HCT116 (cell line): Measurements from ENCODE around the gene KCTD10. TPM values are rescaled to one million over a fixed set of nuclear protein-coding genes. Genes with fewer than 3 reads are reported as not detected.

Source experiments
- ATAC-seq: fragments of 200-7000 bp; cut with Tn5 transposase; 2 replicates; pipeline ENCODE4 v1.9.1; 2020; ENCODE audit warnings: mild to moderate bottlenecking, moderate library complexity
- BruUV-seq: library from RNA; stranded (reverse); fragments of 400-500 nt; replicated peaks from 2 replicates; lab custom pipeline; 2021; lab: Mats Ljungman, UMichigan
- CTCF ChIA-PET: fragments of 300-600 bp; sonication (Branson Sonifier 250); formaldehyde crosslinking; loops from one replicate; lab custom pipeline; 2021; ENCODE audit warnings: antibody characterized with exemption; lab: Charles Lee
- POLR2A ChIA-PET: fragments of 300-600, 350-600 bp; sonication (Branson Sonifier 250); formaldehyde crosslinking; loops from one replicate; lab custom pipeline; 2021; ENCODE audit warnings: antibody characterized with exemption; lab: Charles Lee
- RAD21 ChIA-PET, 2 experiments: fragments of 300-600 bp; sonication (Branson Sonifier 250); formaldehyde crosslinking; loops; one replicate each; lab custom pipeline; 2023; ENCODE audit warnings: low total read pairs in 2 of 2; ENCODE audit not compliant: uncharacterized antibody in 2 of 2, unreplicated experiment in 2 of 2, low non-redundant PET in 1 of 2; lab: Charles Lee
- DNase-seq: peaks from one replicate; pipeline ENCODE4 v3.0.0-alpha.2; 2010; ENCODE audit warnings: low read depth, low spot score
- H2AFZ ChIP-seq: fragments of 200-600 bp; shearing (Covaris generic), sonication (generic); 2 replicates; pipeline ENCODE4 v1.6.1; 2017; ENCODE audit warnings: low read depth, mixed run types, mixed read lengths, antibody characterized with exemption, low read length; ENCODE audit not compliant: poor library complexity, severe bottlenecking
- H3K27ac ChIP-seq: 2 replicates; pipeline ENCODE4 v1.5.1; 2012; ENCODE audit warnings: low read depth, low read length
- H3K27me3 ChIP-seq: fragments of 200-600 bp; sonication (generic); 2 replicates; pipeline ENCODE4 v1.6.1; 2016; ENCODE audit warnings: mixed run types, low read length, mixed read lengths; ENCODE audit not compliant: insufficient read depth
- H3K36me3 ChIP-seq, 2 experiments: fragments of 200-500 bp in 1 of 2; fragments of 200-600 bp in 1 of 2; sonication (Bioruptor generic) in 1 of 2; sonication (generic) in 1 of 2; 2 replicates each; pipeline versions ENCODE4 v1.5.1 to v1.6.1; 2014 to 2016; ENCODE audit warnings: low read length in 2 of 2, inconsistent platforms in 1 of 2, mixed read lengths in 1 of 2, mixed run types in 1 of 2; ENCODE audit not compliant: insufficient read depth in 2 of 2, control insufficient read depth in 1 of 2
- H3K4me1 ChIP-seq, 2 experiments: fragments of 200-600 bp in 1 of 2; sonication (generic) in 1 of 2; 2 replicates each; pipeline versions ENCODE4 v1.5.1 to v1.6.1; 2012 to 2017; ENCODE audit warnings: low read length in 2 of 2, inconsistent platforms in 1 of 2, mild to moderate bottlenecking in 1 of 2, mixed read lengths in 1 of 2, mixed run types in 1 of 2, moderate library complexity in 1 of 2; ENCODE audit not compliant: insufficient read depth in 2 of 2, control insufficient read depth in 1 of 2
- H3K4me2 ChIP-seq: fragments of 200-600 bp; sonication (generic); 2 replicates; pipeline ENCODE4 v1.6.1; 2017; ENCODE audit warnings: mixed run types, low read length, mixed read lengths
- H3K4me3 ChIP-seq, 2 experiments: fragments of 200-600 bp in 1 of 2; sonication (generic) in 1 of 2; replicated peaks in 1 of 2; 2 replicates each; pipeline ENCODE4 v1.5.1; 2011 to 2016; ENCODE audit warnings: low read length in 2 of 2, control low read depth in 1 of 2, low read depth in 1 of 2, mild to moderate bottlenecking in 1 of 2, mixed read lengths in 1 of 2, mixed run types in 1 of 2
- H3K79me2 ChIP-seq: fragments of 200-600 bp; sonication (generic); 2 replicates; pipeline ENCODE4 v1.6.1; 2017; ENCODE audit warnings: mild to moderate bottlenecking, mixed run types, low read length, moderate library complexity, mixed read lengths; ENCODE audit not compliant: insufficient read depth
- H3K9ac ChIP-seq: fragments of 200-600 bp; sonication (generic); 2 replicates; pipeline ENCODE4 v1.6.1; 2016; ENCODE audit warnings: low read length, mixed read lengths
- H3K9me2 ChIP-seq: fragments of 200-600 bp; sonication (generic), shearing (Covaris generic); 2 replicates; pipeline ENCODE4 v1.6.1; 2017; ENCODE audit warnings: mixed run types, mild to moderate bottlenecking, moderate library complexity; ENCODE audit not compliant: insufficient read depth
- H3K9me3 ChIP-seq, 2 experiments: fragments of 200-500 bp in 1 of 2; fragments of 200-600 bp in 1 of 2; sonication (Bioruptor generic) in 1 of 2; sonication (generic) in 1 of 2; 2 replicates each; pipeline ENCODE4 v1.6.1; 2014 to 2017; ENCODE audit warnings: low read length in 2 of 2, mixed read lengths in 2 of 2, inconsistent platforms in 1 of 2, low read depth in 1 of 2, mild to moderate bottlenecking in 1 of 2, mixed run types in 1 of 2, moderate library complexity in 1 of 2; ENCODE audit not compliant: control insufficient read depth in 1 of 2, insufficient read depth in 1 of 2
- H4K20me1 ChIP-seq: fragments of 200-600 bp; sonication (generic), shearing (Covaris generic); 2 replicates; pipeline ENCODE4 v1.6.1; 2017; ENCODE audit warnings: mixed run types, mild to moderate bottlenecking, moderate library complexity; ENCODE audit not compliant: insufficient read depth
- CEBPB ChIP-seq: IDR thresholded peaks from 2 replicates; pipeline ENCODE4 v1.6.1; 2012; ENCODE audit warnings: low read depth
- CTCF ChIP-seq, 3 experiments: fragments of 200-600 bp in 1 of 3; sonication (generic) in 1 of 3; IDR thresholded peaks in 2 of 3; conservative IDR thresholded peaks in 1 of 3; 2 replicates each; pipeline ENCODE4 v1.5.1; 2012 to 2017; ENCODE audit warnings: low read depth in 2 of 3, low read length in 2 of 3, antibody characterized with exemption in 1 of 3, borderline replicate concordance in 1 of 3, control low read depth in 1 of 3, mild to moderate bottlenecking in 1 of 3, mixed read lengths in 1 of 3, mixed run types in 1 of 3, moderate library complexity in 1 of 3; ENCODE audit not compliant: insufficient read depth in 1 of 3
- EGR1 ChIP-seq: IDR thresholded peaks from 2 replicates; pipeline ENCODE4 v1.6.1; 2012; ENCODE audit warnings: low read depth
- ELF1 ChIP-seq: IDR thresholded peaks from 2 replicates; pipeline ENCODE4 v1.6.1; 2012; ENCODE audit warnings: low read depth, borderline replicate concordance
- EZH2 ChIP-seq: fragments of 200-600 bp; sonication (generic); IDR thresholded peaks from 2 replicates; pipeline ENCODE4 v1.6.1; 2017; ENCODE audit warnings: antibody characterized with exemption, mixed run types
- JUND ChIP-seq: IDR thresholded peaks from 2 replicates; pipeline ENCODE4 v1.6.1; 2012
- POLR2A ChIP-seq: IDR thresholded peaks from 2 replicates; pipeline ENCODE4 v1.7.0; 2011; ENCODE audit warnings: borderline replicate concordance; ENCODE audit not compliant: insufficient read depth, insufficient read length; ENCODE audit errors: extremely low read depth
- POLR2AphosphoS5 ChIP-seq: IDR thresholded peaks from 2 replicates; pipeline ENCODE4 v1.6.1; 2011; ENCODE audit warnings: mild to moderate bottlenecking, low read depth, low read length, moderate library complexity
- SIN3A ChIP-seq: IDR thresholded peaks from 2 replicates; pipeline ENCODE4 v1.6.1; 2012; ENCODE audit warnings: low read depth
- SP1 ChIP-seq: IDR thresholded peaks from 2 replicates; pipeline ENCODE4 v1.6.1; 2012; ENCODE audit warnings: low read depth
- SRF ChIP-seq: IDR thresholded peaks from 2 replicates; pipeline ENCODE4 v1.6.1; 2012; ENCODE audit warnings: low read depth
- ZBTB33 ChIP-seq: IDR thresholded peaks from 2 replicates; pipeline ENCODE4 v1.6.1; 2011; ENCODE audit warnings: mild to moderate bottlenecking, low read length, moderate library complexity; ENCODE audit not compliant: insufficient replicate concordance; ENCODE audit errors: extremely low read depth
- intact Hi-C: fragments of 100-400 bp; cut with micrococcal nuclease; formaldehyde crosslinking; loops from 2 replicates; pipeline ENCODE4 v1.10.0; 2022
- total RNA-seq: library from RNA; stranded (reverse); gene quantifications from one replicate; pipeline ENCODE4 v1.2.1, GENCODE V29; 2021; ENCODE audit not compliant: unreplicated experiment

The KCTD10 gene
- total RNA-seq, 1 experiment from 2014 or later = 34.7 TPM

DNA sequence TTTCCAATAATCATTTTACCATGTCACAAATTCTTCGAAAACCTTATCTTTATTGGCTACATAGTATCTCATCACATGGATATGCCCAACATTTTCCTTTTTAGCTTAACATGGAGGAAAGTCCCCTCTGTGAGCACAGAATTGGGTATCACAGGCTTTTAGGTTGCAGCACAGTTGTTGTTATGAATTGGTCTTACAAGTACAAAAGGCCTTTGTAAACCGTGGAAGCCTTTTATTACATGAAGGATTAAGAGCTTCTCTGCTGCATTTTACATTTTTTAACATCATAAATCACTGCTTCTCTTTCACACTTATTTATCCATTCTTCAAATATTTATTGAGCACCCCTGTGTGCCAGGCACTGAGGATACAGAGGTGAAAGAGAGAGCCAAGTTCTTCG is 26.5 kb upstream of the KCTD10 start:
- DNase-seq (no peak), ATAC-seq (no peak)
- no peaks in the 10 kb centered on the region for H4K20me1 ChIP-seq
- no peaks in the 10 kb centered on the region for H3K79me2 ChIP-seq
- no peaks in the 10 kb centered on the region for H3K9me3 ChIP-seq
- H3K27ac ChIP-seq = no peak overlapping the region
- H3K36me3 ChIP-seq = peaks cover 9 to 28% of the 10 kb centered on the region in 2 experiments; a peak in 2 of 4 replicates
- RAD21 ChIA-PET = no interaction called here
- H3K27me3 ChIP-seq = no peaks in the 10 kb centered on the region
- POLR2A ChIA-PET = no interaction called here
- H2AFZ ChIP-seq = no peak overlapping the region
- CTCF ChIA-PET = no interaction called here
- TF ChIP-seq EZH2 = no peak
- no peak for TF ChIP-seq SP1
- TF ChIP-seq SRF = no peak
- TF ChIP-seq EGR1 = no peak
- no peak for TF ChIP-seq CTCF (IDR thresholded peaks at IDR 0.05 in 2 of 3, conservative IDR thresholded peaks at IDR 0.05 in 1 of 3; ENCODE audit: borderline replicate concordance in 1 of 3, insufficient read depth in 1 of 3, low read depth in 2 of 3, low read length in 2 of 3)
- TF ChIP-seq SIN3A = no peak
- no peak for TF ChIP-seq ZBTB33
- no peak for TF ChIP-seq JUND
- TF ChIP-seq POLR2AphosphoS5 = no peak
- TF ChIP-seq CEBPB = no peak
- no peak for TF ChIP-seq ELF1
- TF ChIP-seq POLR2A = no peak
- no peak overlapping the region for H3K4me3 ChIP-seq
- H3K9me2 ChIP-seq = no peaks in the 10 kb centered on the region
- no TSS peak for BruUV-seq
- intact Hi-C loops = no loop called here
- no peaks in the 10 kb centered on the region for H3K4me1 ChIP-seq
- H3K4me2 ChIP-seq = no peak overlapping the region
- H3K9ac ChIP-seq = no peak overlapping the region
